GM18873 (cell line): Measurements from ENCODE around the gene BABAM2.
"Not testable (repeated sequence)": the region's sequence is repeated elsewhere in the genome, so short reads cannot be mapped to it uniquely, and the experiment has no call there.

ENCODE experiments used
- ATAC-seq: cut with Tn5 transposase; IDR thresholded peaks from one replicate; pipeline ENCODE4 v1.9.1; 2021; ENCODE audit warnings: mild to moderate bottlenecking, moderate library complexity, moderate number of reproducible peaks; ENCODE audit not compliant: unreplicated experiment, low FRiP score

The BABAM2 gene

GRCh38 chr2:28318023-28318422 lies 427.5 kb downstream of the BABAM2 start:
- no peak for ATAC-seq

- no peak for ATAC-seq
Observed at GRCh38 chr2:28318462-28319117, 428.1 kb downstream of the BABAM2 start.

- ATAC-seq, result no peak
Observed at GRCh38 chr2:28319118-28320008, 428.8 kb downstream of the BABAM2 start.

- ATAC-seq, result no peak
Observed at GRCh38 chr2:28320009-28320365, 429.5 kb downstream of the BABAM2 start.

GRCh38 chr2:28320371-28320770 lies 429.8 kb downstream of the BABAM2 start:
- no peak for ATAC-seq

- no peak for ATAC-seq
Observed at GRCh38 chr2:28321426-28321825, 430.9 kb downstream of the BABAM2 start.

GRCh38 chr2:28322051-28322450 lies 431.5 kb downstream of the BABAM2 start:
- ATAC-seq, result no peak

- no peak for ATAC-seq
Observed at GRCh38 chr2:28322456-28322855, 431.9 kb downstream of the BABAM2 start.

- no peak for ATAC-seq
Observed at GRCh38 chr2:28322981-28323396, 432.5 kb downstream of the BABAM2 start.

GRCh38 chr2:28325173-28325566 lies 434.6 kb downstream of the BABAM2 start:
- no peak for ATAC-seq

GRCh38 chr2:28325567-28326468 lies 435.3 kb downstream of the BABAM2 start:
- ATAC-seq, result no peak

- ATAC-seq, result no peak
Observed at GRCh38 chr2:28326469-28326805, 435.9 kb downstream of the BABAM2 start.

- ATAC-seq, result no peak
Observed at GRCh38 chr2:28326881-28327505, 436.5 kb downstream of the BABAM2 start.

- no peak for ATAC-seq
Observed at GRCh38 chr2:28327581-28327955, 437.0 kb downstream of the BABAM2 start.

GRCh38 chr2:28327956-28328922 lies 437.7 kb downstream of the BABAM2 start:
- ATAC-seq, result no peak

GRCh38 chr2:28329184-28329583 lies 438.7 kb downstream of the BABAM2 start:
- ATAC-seq, result no peak

GRCh38 chr2:28330722-28331121 lies 440.2 kb downstream of the BABAM2 start:
- not testable (repeated sequence) for ATAC-seq

- not testable (repeated sequence) for ATAC-seq
Observed at GRCh38 chr2:28331797-28332196, 441.3 kb downstream of the BABAM2 start.

GRCh38 chr2:28332696-28333095 lies 442.2 kb downstream of the BABAM2 start:
- ATAC-seq, result no peak
